Colonic mucosa (tissue), 4 donors: ENCODE measurements around the gene ERBB4. TPM values are rescaled to one million over a fixed set of nuclear protein-coding genes. Genes with fewer than 3 reads are reported as not detected.

Experiments
- DNase-seq: peaks from one replicate; pipeline ENCODE4 v3.0.0-alpha.2; 2020
- H3K27ac ChIP-seq: fragments of 200-600 bp; one replicate; pipeline ENCODE4 v1.8.0; 2021
- H3K27me3 ChIP-seq: fragments of 200-600 bp; one replicate; pipeline ENCODE4 v1.8.0; 2021
- H3K36me3 ChIP-seq: fragments of 200-600 bp; one replicate; pipeline ENCODE4 v1.8.0; 2021
- H3K4me1 ChIP-seq: fragments of 200-600 bp; one replicate; pipeline ENCODE4 v1.8.0; 2021; ENCODE audit warnings: mild to moderate bottlenecking
- H3K4me3 ChIP-seq: fragments of 200-600 bp; one replicate; pipeline ENCODE4 v1.8.0; 2021
- H3K9ac ChIP-seq, 2 donors: one replicate each; pipeline ENCODE4 v1.7.0; 2013; ENCODE audit warnings: control low read depth in 2 of 2, low read depth in 2 of 2, low read length in 2 of 2
- H3K9me3 ChIP-seq: fragments of 200-600 bp; one replicate; pipeline ENCODE4 v1.8.0; 2021
- CTCF ChIP-seq: fragments of 200-600 bp; IDR thresholded peaks from one replicate; pipeline ENCODE4 v1.8.0; 2022; ENCODE audit warnings: antibody characterized with exemption, mild to moderate bottlenecking
- intact Hi-C: fragments of 100-400 bp; cut with DNase I; formaldehyde crosslinking; loops from one replicate; pipeline ENCODE4 v1.14.1; 2022
- total RNA-seq, 2 donors: library from RNA; stranded (reverse); fragmentation: NEBNext Ultra II Directional in 1 of 2; extraction: Animal tissue kit (Norgen Biotek cat#: 25700) in 1 of 2; gene quantifications; one replicate each; pipeline ENCODE4 v1.2.1, GENCODE V29; 2021
- donor health status: healthy.
- donor health status: DM: no; HTN: no; CAD: no.
- donor health status: DM: no; HTN: no; CAD: no.

Gene ERBB4
- total RNA-seq, 2 donors from 2014 or later, result 0.05 to 0.07 TPM

GRCh38 chr2:212327171-212327809 is 211.3 kb downstream of the ERBB4 start:
- Histone ChIP-seq H3K9ac (no peak overlapping the region), H3K36me3 (no peaks in the 10 kb centered on the region), H3K27me3 (no peaks in the 10 kb centered on the region), H3K4me3 (no peak overlapping the region), H3K4me1 (no peaks in the 10 kb centered on the region), H3K9me3 (no peaks in the 10 kb centered on the region), H3K27ac (no peak overlapping the region)
- TF ChIP-seq CTCF, result no peak
- intact Hi-C loops, result no loop called here
- no peak for DNase-seq

DNA sequence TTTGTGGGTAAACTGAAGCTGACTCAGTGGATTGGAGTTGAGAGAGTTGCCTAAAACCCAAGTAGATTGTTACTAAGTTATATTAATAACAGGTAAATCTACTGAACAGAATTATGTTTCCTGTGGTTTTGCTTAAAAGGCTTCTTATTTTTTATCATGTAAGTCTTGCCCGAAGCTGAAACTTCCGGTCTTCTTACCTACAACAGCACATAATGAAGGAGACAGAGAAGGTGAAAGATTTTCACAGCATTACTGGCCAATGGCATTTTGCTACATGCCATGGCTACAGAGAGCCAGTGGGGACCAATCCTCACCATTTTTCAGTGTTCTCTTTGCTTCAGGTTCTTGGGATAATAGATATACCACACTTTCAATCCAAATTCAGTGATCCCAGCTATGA is 220.0 kb downstream of the ERBB4 start:
- H3K4me3 ChIP-seq, result no peak overlapping the region
- no peaks in the 10 kb centered on the region for H3K4me1 ChIP-seq
- no peak overlapping the region for H3K27ac ChIP-seq
- no peak for TF ChIP-seq CTCF
- no peaks in the 10 kb centered on the region for H3K9me3 ChIP-seq
- H3K36me3 ChIP-seq, result no peaks in the 10 kb centered on the region
- H3K27me3 ChIP-seq, result no peaks in the 10 kb centered on the region
- no peak for DNase-seq
- H3K9ac ChIP-seq, result no peak overlapping the region
- intact Hi-C loops, result no loop called here

GRCh38 chr2:212314680-212315079 is 223.9 kb downstream of the ERBB4 start:
- no peaks in the 10 kb centered on the region for H3K27me3 ChIP-seq
- no peak overlapping the region for H3K27ac ChIP-seq
- DNase-seq, result no peak
- H3K9ac ChIP-seq, result no peak overlapping the region
- no peaks in the 10 kb centered on the region for H3K36me3 ChIP-seq
- intact Hi-C loops, result no loop called here
- TF ChIP-seq CTCF, result no peak
- no peak overlapping the region for H3K4me3 ChIP-seq
- H3K9me3 ChIP-seq, result no peaks in the 10 kb centered on the region
- H3K4me1 ChIP-seq, result no peaks in the 10 kb centered on the region

GRCh38 chr2:212311807-212312404 is 226.7 kb downstream of the ERBB4 start:
- no peaks in the 10 kb centered on the region for H3K9me3 ChIP-seq
- H3K9ac ChIP-seq, result no peak overlapping the region
- H3K27ac ChIP-seq, result no peak overlapping the region
- H3K36me3 ChIP-seq, result no peaks in the 10 kb centered on the region
- H3K27me3 ChIP-seq, result no peaks in the 10 kb centered on the region
- no peak overlapping the region for H3K4me3 ChIP-seq
- H3K4me1 ChIP-seq, result no peaks in the 10 kb centered on the region
- intact Hi-C loops, result no loop called here
- no peak for DNase-seq
- TF ChIP-seq CTCF, result no peak

DNA sequence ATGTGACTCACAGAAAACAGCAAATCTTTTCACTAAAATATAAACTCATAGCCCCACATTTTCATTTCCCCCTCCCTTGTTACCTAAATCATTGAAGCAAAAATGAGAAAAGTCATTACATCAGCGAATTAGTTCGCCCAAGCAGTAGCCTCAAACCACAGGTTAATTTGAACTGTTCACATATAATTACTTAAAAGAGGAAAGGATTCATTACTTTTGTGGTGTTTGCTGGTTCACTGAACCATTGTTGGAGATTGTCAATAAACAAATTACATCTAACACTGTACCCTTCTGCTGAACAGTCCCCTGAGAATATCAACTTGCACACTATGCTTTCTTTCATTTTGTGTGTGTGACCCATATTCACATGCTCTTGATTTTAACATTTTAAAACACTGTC is 238.7 kb downstream of the ERBB4 start:
- Histone ChIP-seq H3K9me3 (no peaks in the 10 kb centered on the region), H3K27me3 (no peaks in the 10 kb centered on the region), H3K36me3 (no peaks in the 10 kb centered on the region), H3K4me1 (no peaks in the 10 kb centered on the region), H3K27ac (no peak overlapping the region), H3K4me3 (no peak overlapping the region), H3K9ac (no peak overlapping the region)
- TF ChIP-seq CTCF, result no peak
- intact Hi-C loops, result no loop called here
- DNase-seq, result no peak
